Measurements from ENCODE around the gene CDKAL1. TPM values are rescaled to one million over a fixed set of nuclear protein-coding genes. Genes with fewer than 3 reads are reported as not detected.

The CDKAL1 gene
- total and polyA plus RNA-seq, 10 donors: 4.8 to 26.9 (median 20.1) TPM

- H3K27me3 ChIP-seq (replicated peaks in 1 of 7): no peaks in the 10 kb centered on the region
- H3K4me1 ChIP-seq: no peaks in the 10 kb centered on the region
- no peaks in the 10 kb centered on the region for H3K9me3 ChIP-seq
- no peak for DNase-seq
- no peak overlapping the region for H3K27ac ChIP-seq
- intact Hi-C loops (cut with DNase I; ENCODE audit: low total_unique reads): no loop called here
- no peaks in the 10 kb centered on the region for H3K36me3 ChIP-seq
- H3K4me3 ChIP-seq: no peak overlapping the region
- WGBS, 5 donors: 55 to 80% (median 70%) methylated on average over 2 of the region's 2 CpGs
- no peak for TF ChIP-seq POLR2A (IDR thresholded peaks at IDR 0.05)
- TF ChIP-seq CTCF (IDR thresholded peaks at IDR 0.05 in 8 of 11, conservative IDR thresholded peaks at IDR 0.05 in 3 of 11): no peak
- TF ChIP-seq POLR2AphosphoS5 (IDR thresholded peaks at IDR 0.05): no peak
Measured at GRCh38 chr6:20706939-20707485, 172.8 kb downstream of the CDKAL1 start.

DNA sequence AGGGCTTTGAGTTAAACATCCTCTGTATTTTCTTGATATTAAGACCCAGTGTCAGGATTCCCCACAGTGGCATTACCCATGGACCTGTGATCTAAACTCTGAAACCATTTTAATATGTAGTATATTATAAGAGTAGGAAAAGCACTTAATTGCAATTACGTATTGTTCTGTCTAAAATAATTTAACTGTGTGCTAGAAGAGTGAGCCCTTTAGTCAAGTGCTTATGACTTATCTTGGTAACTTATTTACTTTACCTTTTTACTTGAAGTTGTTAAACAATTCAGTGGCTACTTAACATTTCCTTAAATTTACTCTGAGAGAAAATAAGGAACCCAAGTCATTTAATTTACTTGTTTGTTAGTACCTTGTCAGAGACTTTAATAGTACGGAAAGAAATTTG, 173.6 kb downstream of the CDKAL1 start:
- Histone ChIP-seq H3K9me3 (no peaks in the 10 kb centered on the region), H3K27ac (no peak overlapping the region), H3K4me1 (no peaks in the 10 kb centered on the region), H3K4me3 (no peak overlapping the region), H3K27me3 (replicated peaks in 1 of 7) (no peaks in the 10 kb centered on the region), H3K36me3 (no peaks in the 10 kb centered on the region)
- TF ChIP-seq POLR2A (IDR thresholded peaks at IDR 0.05): no peak
- TF ChIP-seq POLR2AphosphoS5 (IDR thresholded peaks at IDR 0.05): no peak
- no peak for TF ChIP-seq CTCF (IDR thresholded peaks at IDR 0.05 in 8 of 11, conservative IDR thresholded peaks at IDR 0.05 in 3 of 11)
- intact Hi-C loops (cut with DNase I; ENCODE audit: low total_unique reads): no loop called here
- no peak for DNase-seq
- 90 to 99% (median 95%) methylated on average over 2 of the region's 2 CpGs for WGBS, 5 donors

DNA sequence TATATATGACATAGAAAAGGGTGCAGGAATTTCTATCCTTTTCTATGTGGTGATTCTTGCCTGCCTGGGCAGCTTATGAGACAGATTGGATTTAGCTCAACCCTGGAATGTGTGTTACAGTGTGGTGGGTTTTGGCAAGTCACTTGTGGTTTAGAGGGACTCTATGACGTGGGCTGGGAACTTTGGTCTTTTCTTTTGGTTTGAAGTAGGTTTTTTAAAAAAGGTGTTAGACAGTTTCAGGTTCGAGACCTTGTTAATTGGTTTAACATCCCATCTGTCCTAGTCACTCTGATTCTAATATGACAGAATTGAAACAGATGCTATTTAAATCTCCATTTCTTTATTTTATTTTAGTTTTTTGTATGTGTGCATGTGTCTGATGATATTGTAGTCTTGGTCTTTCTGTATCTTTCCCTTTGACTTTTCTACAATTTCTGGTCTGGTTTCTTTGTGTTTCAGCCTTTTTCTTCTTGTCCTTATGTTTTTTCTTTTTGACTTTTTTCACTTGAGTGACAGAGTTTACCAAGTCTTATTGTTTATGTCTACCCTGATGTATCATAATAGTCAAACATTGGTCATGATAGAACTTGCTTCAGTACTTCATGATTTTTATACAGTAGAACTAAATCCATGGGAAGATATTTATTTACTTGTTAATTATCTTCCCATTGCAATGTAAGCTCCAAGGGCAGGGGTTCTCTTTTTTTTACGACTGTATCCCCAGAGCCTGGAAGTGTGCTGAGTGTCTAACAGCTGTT, 174.3 kb downstream of the CDKAL1 start:
- DNase-seq: no peak
- Histone ChIP-seq H3K4me1 (no peaks in the 10 kb centered on the region), H3K36me3 (no peaks in the 10 kb centered on the region), H3K4me3 (no peak overlapping the region), H3K27ac (no peak overlapping the region), H3K9me3 (no peaks in the 10 kb centered on the region), H3K27me3 (replicated peaks in 1 of 7) (no peaks in the 10 kb centered on the region)
- TF ChIP-seq POLR2AphosphoS5 (IDR thresholded peaks at IDR 0.05) (no peak), CTCF (IDR thresholded peaks at IDR 0.05 in 8 of 11, conservative IDR thresholded peaks at IDR 0.05 in 3 of 11) (no peak), POLR2A (IDR thresholded peaks at IDR 0.05) (no peak)
- intact Hi-C loops (cut with DNase I; ENCODE audit: low total_unique reads): no loop called here
- WGBS, 5 donors: 72 to 82% (median 74%) methylated on average over 3 of the region's 3 CpGs

DNA sequence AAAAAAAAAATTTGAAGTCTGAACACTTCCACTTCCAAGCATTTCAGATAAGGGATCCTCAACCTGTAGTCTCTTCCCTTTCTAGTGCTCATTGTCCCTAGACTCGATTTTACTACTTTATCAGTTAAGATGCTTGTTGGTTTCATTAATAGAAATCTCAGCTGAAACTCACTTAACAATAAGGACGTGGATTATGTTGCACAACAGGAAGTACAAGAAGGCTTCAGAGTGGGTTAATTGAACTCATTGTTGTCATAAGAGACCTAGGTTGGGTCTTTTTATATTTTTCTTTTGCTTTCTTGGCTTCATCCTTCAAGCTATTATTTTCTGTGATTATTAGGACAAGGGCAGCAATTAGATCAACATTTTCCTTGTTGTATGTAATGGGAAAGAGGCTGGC, 175.2 kb downstream of the CDKAL1 start:
- no peaks in the 10 kb centered on the region for H3K27me3 ChIP-seq (replicated peaks in 1 of 7)
- 44 to 66% (median 57%) methylated on average over 2 of the region's 2 CpGs for WGBS, 5 donors
- intact Hi-C loops (cut with DNase I; ENCODE audit: low total_unique reads): no loop called here
- H3K4me3 ChIP-seq: no peak overlapping the region
- TF ChIP-seq POLR2A (IDR thresholded peaks at IDR 0.05) (no peak), CTCF (IDR thresholded peaks at IDR 0.05 in 8 of 11, conservative IDR thresholded peaks at IDR 0.05 in 3 of 11) (no peak), POLR2AphosphoS5 (IDR thresholded peaks at IDR 0.05) (no peak)
- DNase-seq: no peak
- H3K36me3 ChIP-seq: no peaks in the 10 kb centered on the region
- H3K27ac ChIP-seq: no peak overlapping the region
- H3K4me1 ChIP-seq: no peaks in the 10 kb centered on the region
- no peaks in the 10 kb centered on the region for H3K9me3 ChIP-seq

Data from spleen (tissue), 11 donors.